IMR-90 (cell line): Measurements from ENCODE around the gene MAP2K5. TPM values are rescaled to one million over a fixed set of nuclear protein-coding genes. Genes with fewer than 3 reads are reported as not detected.

Experiments used
- ATAC-seq: fragments of 200-7000 bp; cut with Tn5 transposase; 2 replicates; pipeline ENCODE4 v1.9.1; 2020; ENCODE audit warnings: low read depth, mild to moderate bottlenecking, moderate library complexity
- BruUV-seq: library from RNA; stranded (reverse); fragments of 400-500 nt; replicated peaks from 2 replicates; lab custom pipeline; 2021; lab: Mats Ljungman, UMichigan
- CTCF ChIA-PET: fragments of 300-600 bp; formaldehyde crosslinking; extraction: SDS; loops from one replicate; lab custom pipeline; 2021; ENCODE audit warnings: antibody characterized with exemption; lab: Yijun Ruan, JAX
- POLR2A ChIA-PET: fragments of 300-600 bp; sonication (Branson Sonifier 250); formaldehyde crosslinking; loops from one replicate; lab custom pipeline; 2022; ENCODE audit warnings: antibody characterized with exemption; ENCODE audit not compliant: unreplicated experiment; lab: Charles Lee
- DNase-seq: peaks from one replicate; pipeline ENCODE4 v3.0.0; 2013
- H2AFZ ChIP-seq: replicated peaks from 2 replicates; pipeline ENCODE3; 2013; ENCODE audit warnings: low read length, mild to moderate bottlenecking; ENCODE audit not compliant: poor library complexity
- H2AK5ac ChIP-seq: 2 replicates; pipeline ENCODE4 v1.6.1; 2013; ENCODE audit warnings: low read depth, low read length, inconsistent platforms
- H2AK9ac ChIP-seq: replicated peaks from 2 replicates; pipeline ENCODE3; 2013; ENCODE audit warnings: mild to moderate bottlenecking, low read depth, low read length, moderate library complexity; ENCODE audit not compliant: poor library complexity
- H2BK120ac ChIP-seq: 2 replicates; pipeline ENCODE4 v1.6.1; 2013; ENCODE audit warnings: low read depth, low read length, inconsistent platforms
- H2BK15ac ChIP-seq: 3 replicates; pipeline ENCODE4 v1.6.1; 2013; ENCODE audit warnings: low read depth, low read length, inconsistent platforms
- H2BK20ac ChIP-seq: 2 replicates; pipeline ENCODE4 v1.6.1; 2013; ENCODE audit warnings: low read depth, mild to moderate bottlenecking, inconsistent platforms, low read length, moderate library complexity
- H2BK5ac ChIP-seq: 2 replicates; pipeline ENCODE4 v1.6.1; 2013; ENCODE audit warnings: mild to moderate bottlenecking, low read depth, low read length, inconsistent platforms; ENCODE audit not compliant: poor library complexity, severe bottlenecking
- H3K14ac ChIP-seq: replicated peaks from 2 replicates; pipeline ENCODE4 v1.6.1; 2013; ENCODE audit warnings: low read depth, low read length, inconsistent platforms
- H3K18ac ChIP-seq: 2 replicates; pipeline ENCODE4 v1.6.1; 2013; ENCODE audit warnings: low read depth, low read length, control low read depth
- H3K23ac ChIP-seq: 2 replicates; pipeline ENCODE4 v1.6.1; 2013; ENCODE audit warnings: low read depth, low read length, inconsistent platforms
- H3K27ac ChIP-seq: 2 replicates; pipeline ENCODE4 v1.5.1; 2013; ENCODE audit warnings: mild to moderate bottlenecking, control low read depth, low read length; ENCODE audit not compliant: insufficient read depth
- H3K27me3 ChIP-seq: 2 replicates; pipeline ENCODE4 v1.6.1; 2013; ENCODE audit warnings: low read length; ENCODE audit not compliant: control insufficient read depth, insufficient read depth
- H3K36me3 ChIP-seq: 2 replicates; pipeline ENCODE4 v1.6.1; 2013; ENCODE audit warnings: low read length, mixed read lengths; ENCODE audit not compliant: control insufficient read depth, insufficient read depth
- H3K4ac ChIP-seq: 2 replicates; pipeline ENCODE4 v1.6.1; 2013; ENCODE audit warnings: low read depth, low read length, inconsistent platforms
- H3K4me1 ChIP-seq: 2 replicates; pipeline ENCODE4 v1.6.1; 2013; ENCODE audit warnings: low read length, mixed read lengths; ENCODE audit not compliant: control insufficient read depth, insufficient read depth
- H3K4me2 ChIP-seq: 2 replicates; pipeline ENCODE4 v1.6.1; 2013; ENCODE audit warnings: low read depth, mild to moderate bottlenecking, control low read depth, low read length, moderate library complexity
- H3K4me3 ChIP-seq: 2 replicates; pipeline ENCODE4 v1.5.1; 2013; ENCODE audit warnings: low read depth, mild to moderate bottlenecking, control low read depth, low read length, moderate library complexity; ENCODE audit not compliant: insufficient read depth
- H3K56ac ChIP-seq: 2 replicates; pipeline ENCODE4 v1.6.1; 2013; ENCODE audit warnings: low read length, inconsistent platforms; ENCODE audit not compliant: insufficient read depth; ENCODE audit errors: extremely low read depth
- H3K79me1 ChIP-seq, 2 experiments: 2 replicates each; pipeline ENCODE4 v1.6.1; 2013; ENCODE audit warnings: low read length in 2 of 2, inconsistent platforms in 1 of 2, low read depth in 1 of 2
- H3K9ac ChIP-seq: 2 replicates; pipeline ENCODE4 v1.6.1; 2013; ENCODE audit warnings: low read depth, low read length, control low read depth
- H3K9me1 ChIP-seq: 2 replicates; pipeline ENCODE4 v1.6.1; 2013; ENCODE audit warnings: low read length, inconsistent platforms; ENCODE audit not compliant: insufficient read depth
- H3K9me3 ChIP-seq: 2 replicates; pipeline ENCODE4 v1.6.1; 2013; ENCODE audit warnings: low read length; ENCODE audit not compliant: control insufficient read depth, insufficient read depth
- H4K20me1 ChIP-seq: 2 replicates; pipeline ENCODE4 v1.6.1; 2013; ENCODE audit warnings: low read length, inconsistent platforms; ENCODE audit not compliant: insufficient read depth
- H4K5ac ChIP-seq: 2 replicates; pipeline ENCODE4 v1.6.1; 2013; ENCODE audit warnings: mild to moderate bottlenecking, low read depth, low read length, control low read depth
- H4K8ac ChIP-seq, 2 experiments: 2 replicates each; pipeline ENCODE4 v1.6.1; 2013; ENCODE audit warnings: low read depth in 2 of 2, low read length in 2 of 2, control low read depth in 1 of 2, inconsistent platforms in 1 of 2
- H4K91ac ChIP-seq: 2 replicates; pipeline ENCODE4 v1.6.1; 2013; ENCODE audit warnings: low read depth, low read length, inconsistent platforms; ENCODE audit not compliant: insufficient read depth
- BHLHE40 ChIP-seq: fragments of 150-350 bp; IDR thresholded peaks from 2 replicates; pipeline ENCODE4 v1.6.1; 2016; ENCODE audit warnings: mild to moderate bottlenecking, low read depth, low read length
- CEBPB ChIP-seq: IDR thresholded peaks from 2 replicates; pipeline ENCODE4 v1.6.1; 2012; ENCODE audit warnings: low read depth, low read length, improper control_type of control experiment
- CHD1 ChIP-seq: IDR thresholded peaks from 2 replicates; pipeline ENCODE4 v1.6.1; 2012; ENCODE audit warnings: low read depth, low read length, improper control_type of control experiment
- ELK1 ChIP-seq: fragments of 150-350 bp; IDR thresholded peaks from 2 replicates; pipeline ENCODE4 v1.6.1; 2016; ENCODE audit warnings: low read depth, mild to moderate bottlenecking, low read length, moderate library complexity, borderline replicate concordance
- RAD21 ChIP-seq: IDR thresholded peaks from 2 replicates; pipeline ENCODE4 v1.6.1; 2012; ENCODE audit warnings: low read length, improper control_type of control experiment
- RCOR1 ChIP-seq: IDR thresholded peaks from 2 replicates; pipeline ENCODE4 v1.6.1; 2012; ENCODE audit warnings: mild to moderate bottlenecking, low read length, improper control_type of control experiment; ENCODE audit not compliant: insufficient replicate concordance
- WGBS, 2 experiments: methylation state at CpG; one replicate each; pipeline versions ENCODE4 v1.1.5 to v1.1.7; 2013; ENCODE audit warnings: missing lambda C conversion rate in 2 of 2; ENCODE audit not compliant: insufficient read length in 1 of 2; ENCODE audit errors: extremely low coverage in 2 of 2; 5-methylcytosine and 5-hydroxymethylcytosine counted together
- dilution Hi-C: fragments of 300-500 bp; cut with HindIII; formaldehyde crosslinking; loops from one replicate; pipeline ENCODE4 v1.14.3; 2018; ENCODE audit warnings: low sequenced_read_pairs; ENCODE audit not compliant: unreplicated experiment
- in situ Hi-C: fragments of 300-500 bp; cut with MboI; formaldehyde crosslinking; loops from 3 replicates; pipeline ENCODE4 v1.14.3; 2019; ENCODE audit warnings: low sequenced_read_pairs, inconsistent platforms, mixed read lengths
- intact Hi-C: fragments of 100-400 bp; cut with micrococcal nuclease; formaldehyde crosslinking; loops from 2 replicates; pipeline ENCODE4 v1.10.0; 2022
- polyA plus RNA-seq, 3 experiments: library from polyadenylated mRNA; depleted of rRNA; stranded (reverse); fragments of >200 nt; gene quantifications; 2 replicates each; pipeline ENCODE4 v1.2.3, GENCODE V29; 2012; ENCODE audit warnings: low replicate concordance in 1 of 3
- total RNA-seq: library from RNA; depleted of rRNA; stranded (reverse); fragments of >200 nt; gene quantifications from 2 replicates; pipeline ENCODE4 v1.2.3, GENCODE V29; 2012

MAP2K5 gene
- total and polyA plus RNA-seq, 2 of the 4 experiments (the other 2 are of a cell fraction), result 1.6 to 6.1 TPM

GRCh38 chr15:67777773-67778172 lies 235.3 kb downstream of the MAP2K5 start:
- Histone ChIP-seq H3K4me1 (peaks cover 2% of the 10 kb centered on the region; the same call in 1 of the 2 replicates), H2AK5ac (no peak overlapping the region), H3K9me1 (peaks cover 5% of the 10 kb centered on the region; the same call in 1 of the 2 replicates), H3K27me3 (no peaks in the 10 kb centered on the region), H3K23ac (no peak overlapping the region), H3K56ac (no peak overlapping the region), H3K36me3 (no peaks in the 10 kb centered on the region; the same call in 1 of the 2 replicates), H2BK120ac (no peak overlapping the region), H4K5ac (no peak overlapping the region), H4K20me1 (no peaks in the 10 kb centered on the region; the same call in 1 of the 2 replicates), H3K18ac (no peak overlapping the region), H3K9ac (no peak overlapping the region), H3K4me2 (no peak overlapping the region), H2AK9ac (no peak overlapping the region), H3K14ac (no peak overlapping the region), H4K91ac (no peak overlapping the region), H2AFZ (no peak overlapping the region), H3K79me1 (no peaks in the 10 kb centered on the region), H3K4ac (no peak overlapping the region), H3K27ac (no peak overlapping the region), H2BK5ac (no peak overlapping the region), H3K4me3 (no peak overlapping the region), H3K9me3 (no peaks in the 10 kb centered on the region), H2BK15ac (no peak overlapping the region), H4K8ac (no peak overlapping the region), H2BK20ac (no peak overlapping the region)
- BruUV-seq, result no TSS peak
- DNase-seq, result no peak
- intact Hi-C loops, result no loop called here
- in situ Hi-C loops, result no loop called here
- TF ChIP-seq ELK1 (no peak), CEBPB (no peak), RAD21 (no peak), RCOR1 (no peak), BHLHE40 (no peak), CHD1 (no peak)
- POLR2A ChIA-PET, result no interaction called here
- CTCF ChIA-PET, result no interaction called here
- dilution Hi-C loops, result no loop called here
- WGBS, 2 experiments, result 60% methylated on average over 1 of the region's 2 CpGs; no CpG with 5 or more reads in 1 of the 2 experiments
- ATAC-seq, result no peak
